Ovary (tissue), 3 donors: ENCODE data around the gene PPARD.

Experiments used
- CTCF ChIP-seq, 3 donors: fragments of 450-650 bp in 2 of 3; fragments of 200-600 bp in 1 of 3; IDR thresholded peaks; one replicate each; pipeline versions ENCODE4 v1.5.1 to v1.8.0; 2016 to 2022; ENCODE audit warnings: antibody characterized with exemption in 3 of 3, mild to moderate bottlenecking in 1 of 3
- EP300 ChIP-seq: sonication (generic); formaldehyde crosslinking; IDR thresholded peaks from one replicate; pipeline ENCODE4 v1.6.1; 2017; ENCODE audit warnings: antibody characterized with exemption
- POLR2A ChIP-seq: fragments of 450-650 bp; IDR thresholded peaks from one replicate; pipeline ENCODE4 v1.6.1; 2017; ENCODE audit warnings: antibody characterized with exemption, mild to moderate bottlenecking, moderate library complexity
- donor health status: DM: no; HTN: no; CAD: no.

- TF ChIP-seq CTCF (IDR thresholded peaks at IDR 0.05) (no peak), EP300 (no peak), POLR2A (no peak)
These were observed 35.9 kb downstream of the PPARD start for GRCh38 chr6:35378261-35378660.
